ENCODE measurements around the gene LIPC.

The LIPC gene

DNA sequence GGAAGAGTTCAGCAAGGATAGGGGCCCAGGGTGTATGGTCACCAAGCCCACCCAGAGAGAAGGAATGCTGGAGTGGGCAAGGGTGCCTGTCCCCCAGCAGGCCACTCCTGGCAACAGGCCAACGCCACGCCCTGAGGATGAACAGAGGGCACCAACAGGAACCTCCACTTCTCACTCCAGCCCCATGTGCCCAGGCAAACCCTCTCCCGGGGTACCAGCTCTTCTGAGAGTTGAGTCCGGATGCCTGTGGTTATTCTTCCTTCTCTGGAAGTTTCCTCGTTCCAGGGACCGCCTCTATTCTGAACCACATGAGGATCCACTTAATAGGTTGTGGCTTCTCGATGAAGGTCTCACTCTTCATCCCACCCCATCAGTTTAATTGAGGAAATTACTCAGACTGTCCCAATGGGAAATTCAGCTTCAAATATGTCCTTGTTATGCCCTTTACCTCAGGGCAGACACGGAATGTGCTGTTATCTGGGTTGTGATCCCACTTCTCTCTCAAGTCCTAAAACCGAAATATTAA, 114.3 kb downstream of the LIPC start:
- TF ChIP-seq GATA2 (IDR thresholded peaks at IDR 0.05; ENCODE audit: low read depth, low read length): no peak
- no peak for TF ChIP-seq GATA3 (IDR thresholded peaks at IDR 0.05; ENCODE audit: low read depth, low read length)

DNA sequence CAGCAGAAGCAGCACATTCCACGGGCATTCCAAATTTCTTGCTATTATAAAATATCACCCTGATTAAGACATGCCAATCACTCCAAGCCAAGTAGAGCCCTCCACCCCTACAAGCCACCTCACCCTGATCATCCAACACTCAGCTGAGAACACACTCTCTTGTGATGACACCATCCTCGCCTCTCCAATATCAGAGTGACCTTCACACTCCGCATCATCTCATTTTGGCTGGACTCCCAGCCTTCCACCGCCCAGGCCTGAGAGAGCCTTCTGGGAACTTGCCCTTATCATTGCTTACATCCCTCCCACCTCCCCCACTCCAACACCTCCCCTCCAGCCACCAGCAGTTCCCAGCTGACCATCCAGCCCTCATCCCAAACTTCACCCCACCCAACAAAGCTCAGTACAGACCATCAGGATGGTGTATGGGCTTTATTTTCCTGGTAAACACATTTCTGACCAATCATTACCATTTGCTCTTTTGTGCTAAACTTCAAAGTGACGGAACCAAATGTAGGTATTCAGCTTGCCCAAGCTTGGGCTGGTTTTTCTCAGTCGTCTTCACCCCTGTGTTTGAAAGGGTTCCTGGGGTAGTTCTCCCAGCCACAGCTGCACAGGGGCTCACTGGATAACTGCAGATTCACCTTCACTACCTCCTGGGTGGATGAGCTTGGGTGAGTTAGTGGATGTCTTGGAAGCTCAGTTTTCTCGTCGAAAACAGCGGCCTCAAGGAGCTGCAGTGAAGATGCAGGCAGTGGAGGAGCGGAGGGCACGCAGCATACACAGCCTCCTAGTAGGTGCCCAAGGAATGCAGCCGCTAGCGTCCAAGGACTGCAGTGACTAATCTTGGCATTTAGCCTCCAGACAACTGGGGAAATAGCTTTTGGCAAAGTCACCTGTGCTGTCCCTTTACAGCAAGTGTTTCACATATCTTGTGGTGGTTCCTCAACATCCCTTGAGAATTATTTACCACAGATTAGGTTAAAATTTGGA, 115.1 kb downstream of the LIPC start:
- TF ChIP-seq GATA2 (IDR thresholded peaks at IDR 0.05; ENCODE audit: low read depth, low read length) (no peak), GATA3 (IDR thresholded peaks at IDR 0.05; ENCODE audit: low read depth, low read length) (no peak)

DNA sequence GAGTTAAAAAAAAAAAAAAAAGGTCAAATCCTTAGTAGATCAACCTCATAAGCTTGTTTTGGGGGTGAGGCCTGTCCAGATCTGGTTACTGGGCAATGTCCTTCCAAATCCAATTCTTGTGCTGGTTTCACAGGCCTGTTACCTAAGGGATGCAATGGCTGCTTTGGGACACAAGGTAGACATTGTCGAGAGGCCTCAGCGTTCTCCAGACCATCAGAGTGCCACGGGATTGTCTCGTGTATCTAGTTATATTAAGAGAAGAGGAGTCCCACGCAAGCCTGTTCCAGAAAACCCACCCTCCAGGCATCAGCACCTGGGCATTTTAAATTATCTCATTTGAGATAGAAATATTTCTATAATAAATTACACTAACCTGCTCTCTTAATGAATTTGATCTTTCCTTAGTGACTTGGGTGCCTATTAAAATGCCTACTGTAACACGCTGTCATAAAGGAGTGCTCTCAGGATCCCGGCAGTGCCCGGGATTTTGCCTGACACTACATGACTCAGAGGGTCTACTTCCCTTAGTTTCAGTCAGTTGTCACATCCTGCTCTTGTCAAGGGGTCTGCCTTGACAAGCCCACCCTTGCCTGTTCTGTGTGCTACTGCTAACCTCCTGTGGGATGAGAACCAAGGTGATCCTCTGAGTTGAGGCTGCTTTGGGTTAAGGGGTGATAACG, 116.0 kb downstream of the LIPC start:
- TF ChIP-seq GATA2 (IDR thresholded peaks at IDR 0.05; ENCODE audit: low read depth, low read length) (no peak), GATA3 (IDR thresholded peaks at IDR 0.05; ENCODE audit: low read depth, low read length) (no peak)

DNA sequence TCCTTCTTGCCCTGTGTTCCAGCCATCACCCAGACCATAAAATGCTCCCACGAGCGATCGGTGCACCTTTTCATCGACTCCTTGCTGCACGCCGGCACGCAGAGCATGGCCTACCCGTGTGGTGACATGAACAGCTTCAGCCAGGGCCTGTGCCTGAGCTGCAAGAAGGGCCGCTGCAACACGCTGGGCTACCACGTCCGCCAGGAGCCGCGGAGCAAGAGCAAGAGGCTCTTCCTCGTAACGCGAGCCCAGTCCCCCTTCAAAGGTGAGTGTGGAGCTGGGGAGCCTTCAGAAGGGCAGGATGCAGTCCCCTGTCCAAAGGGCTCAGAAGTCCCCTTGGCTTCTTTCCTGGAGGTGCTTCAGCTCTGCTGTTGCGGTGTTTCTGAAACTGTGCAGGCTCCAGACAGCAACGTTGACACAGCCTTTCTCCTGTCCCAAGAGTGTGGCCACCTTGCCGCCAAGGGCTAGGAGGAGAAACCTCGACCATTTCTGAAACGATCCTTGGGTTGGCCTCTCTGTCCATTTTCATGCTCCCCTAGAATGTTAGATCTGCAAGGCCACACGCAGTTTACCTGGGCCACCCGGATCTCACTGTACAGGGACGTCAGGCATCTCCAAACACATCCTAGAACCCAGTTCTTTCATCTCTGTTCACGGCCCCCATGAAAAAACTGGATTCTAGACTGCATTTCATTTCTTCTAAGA, 116.7 kb downstream of the LIPC start:
- no peak for TF ChIP-seq GATA2 (IDR thresholded peaks at IDR 0.05; ENCODE audit: low read depth, low read length)
- no peak for TF ChIP-seq GATA3 (IDR thresholded peaks at IDR 0.05; ENCODE audit: low read depth, low read length)

DNA sequence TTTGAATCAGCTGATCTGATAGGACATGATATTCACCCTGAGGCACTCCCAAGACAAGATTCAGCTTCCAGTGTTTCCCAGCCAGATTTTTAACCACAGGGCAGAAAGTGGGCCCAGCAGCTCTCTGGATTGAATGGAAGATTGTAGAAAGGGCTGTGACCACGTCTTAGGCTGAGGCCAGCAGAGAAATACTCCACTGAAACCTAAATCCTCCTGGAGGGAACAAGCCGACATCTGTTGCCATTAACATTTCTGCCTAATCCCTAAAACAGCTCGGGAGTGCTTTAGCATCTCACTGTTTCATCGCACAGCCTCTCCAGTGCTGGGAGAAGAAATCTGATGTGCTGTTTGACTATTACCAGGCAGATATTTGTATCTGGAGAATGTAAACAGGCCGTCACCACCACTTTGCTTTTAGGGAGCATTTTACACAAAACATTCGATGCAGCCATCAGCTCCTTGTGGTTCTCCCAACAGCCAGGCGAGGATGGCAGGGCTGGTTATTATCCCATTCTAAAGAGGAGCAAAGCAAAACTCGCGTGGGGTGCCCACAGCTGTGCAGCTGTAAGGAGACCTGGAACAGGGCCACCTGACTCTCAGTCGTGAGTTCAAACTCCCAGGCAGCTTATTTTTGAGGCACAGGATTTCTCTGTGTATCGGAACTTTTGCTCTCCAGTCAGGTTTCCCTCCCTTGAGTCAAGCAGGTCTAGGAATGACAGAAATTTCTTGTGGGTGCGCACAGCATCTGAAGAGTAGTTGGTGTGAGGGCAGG, 117.4 kb downstream of the LIPC start:
- TF ChIP-seq GATA3 (IDR thresholded peaks at IDR 0.05; ENCODE audit: low read depth, low read length): no peak; the same call in 1 of the 2 replicates
- TF ChIP-seq GATA2 (IDR thresholded peaks at IDR 0.05; ENCODE audit: low read depth, low read length): peak; percentile 49; the same call in 1 of the 2 replicates

DNA sequence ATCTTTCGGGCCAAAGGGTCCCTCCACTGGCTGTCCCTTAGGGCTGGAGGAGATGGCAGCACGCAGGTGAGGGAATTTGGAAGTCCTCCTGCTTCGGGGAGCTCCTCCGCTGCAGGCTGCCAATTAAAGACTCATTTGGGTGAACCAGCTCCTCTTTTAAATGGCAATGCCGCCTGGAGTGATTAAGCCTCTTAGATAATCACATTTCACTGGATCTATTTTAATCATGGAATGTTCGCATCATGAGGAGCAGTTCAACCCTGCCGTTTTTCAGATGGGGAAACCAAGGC, 117.9 kb downstream of the LIPC start:
- no peak for TF ChIP-seq GATA3 (IDR thresholded peaks at IDR 0.05; ENCODE audit: low read depth, low read length)
- no peak for TF ChIP-seq GATA2 (IDR thresholded peaks at IDR 0.05; ENCODE audit: low read depth, low read length)

DNA sequence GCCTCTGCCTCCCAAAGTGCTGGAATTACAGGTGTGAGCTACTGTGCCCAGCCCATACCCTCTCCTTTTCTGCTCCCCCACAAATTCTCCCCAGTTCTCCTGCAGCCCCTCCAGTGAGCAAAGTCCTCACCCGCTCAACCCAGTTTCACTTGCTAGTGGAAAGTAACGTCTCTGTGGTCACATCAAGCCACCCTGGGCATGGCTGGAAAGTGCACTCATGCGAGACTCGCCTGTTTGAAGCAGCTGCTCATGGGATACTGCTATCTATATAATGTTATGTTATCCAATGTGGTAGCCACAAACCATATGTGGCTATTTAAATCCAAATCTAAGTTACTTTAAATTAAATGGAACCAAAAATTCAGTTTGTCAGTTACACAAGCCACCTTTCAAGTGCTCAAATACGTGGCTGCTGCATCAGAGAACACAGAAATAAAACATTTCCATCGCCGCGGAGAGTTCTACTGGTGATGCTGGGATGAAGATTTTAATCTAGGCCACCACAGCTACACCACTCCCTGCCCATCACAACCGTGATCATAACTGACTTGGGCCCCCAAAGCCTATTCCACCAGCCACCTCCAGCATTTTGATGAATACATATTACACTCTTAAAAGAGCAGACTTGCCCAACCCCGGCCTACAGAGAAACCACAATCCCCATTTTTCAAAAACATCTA, 119.4 kb downstream of the LIPC start:
- TF ChIP-seq GATA3 (IDR thresholded peaks at IDR 0.05; ENCODE audit: low read depth, low read length) (no peak), GATA2 (IDR thresholded peaks at IDR 0.05; ENCODE audit: low read depth, low read length) (no peak)

DNA sequence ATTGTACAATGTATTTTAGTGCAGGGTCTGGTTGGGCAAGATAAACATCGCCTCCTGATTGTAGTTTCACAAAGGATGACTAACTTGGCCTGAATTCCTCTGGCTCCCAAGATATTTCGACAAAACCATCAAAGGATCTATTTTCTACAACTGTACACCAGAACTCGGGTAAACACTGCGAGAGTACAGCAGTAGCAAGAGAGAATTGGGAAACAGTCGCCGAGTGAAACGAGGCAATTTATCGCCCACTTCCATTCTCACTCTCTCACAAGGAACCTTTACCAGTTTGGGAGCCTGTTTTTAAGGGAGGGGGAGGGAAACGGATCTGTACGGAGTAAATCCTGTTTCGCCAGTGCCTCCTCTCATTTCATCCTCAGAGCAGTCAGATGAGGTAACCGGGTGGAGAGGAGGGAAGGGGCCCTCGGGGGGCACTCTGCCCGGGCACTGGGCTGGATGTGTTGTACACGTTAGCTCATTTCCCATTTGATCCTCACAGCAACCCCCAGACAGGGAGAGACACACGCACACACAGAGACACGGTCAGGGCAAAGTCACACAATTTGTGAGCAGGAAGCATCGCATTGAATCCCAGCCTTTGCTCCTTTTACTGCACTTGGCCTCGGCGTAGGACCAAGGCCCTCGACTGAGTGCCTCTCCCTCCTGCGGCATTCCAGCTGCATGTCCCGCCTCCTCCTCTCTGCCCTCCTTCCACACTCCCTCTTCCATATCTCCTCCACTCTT, 120.1 kb downstream of the LIPC start:
- TF ChIP-seq GATA2 (IDR thresholded peaks at IDR 0.05; ENCODE audit: low read depth, low read length) (no peak), GATA3 (IDR thresholded peaks at IDR 0.05; ENCODE audit: low read depth, low read length) (no peak)

DNA sequence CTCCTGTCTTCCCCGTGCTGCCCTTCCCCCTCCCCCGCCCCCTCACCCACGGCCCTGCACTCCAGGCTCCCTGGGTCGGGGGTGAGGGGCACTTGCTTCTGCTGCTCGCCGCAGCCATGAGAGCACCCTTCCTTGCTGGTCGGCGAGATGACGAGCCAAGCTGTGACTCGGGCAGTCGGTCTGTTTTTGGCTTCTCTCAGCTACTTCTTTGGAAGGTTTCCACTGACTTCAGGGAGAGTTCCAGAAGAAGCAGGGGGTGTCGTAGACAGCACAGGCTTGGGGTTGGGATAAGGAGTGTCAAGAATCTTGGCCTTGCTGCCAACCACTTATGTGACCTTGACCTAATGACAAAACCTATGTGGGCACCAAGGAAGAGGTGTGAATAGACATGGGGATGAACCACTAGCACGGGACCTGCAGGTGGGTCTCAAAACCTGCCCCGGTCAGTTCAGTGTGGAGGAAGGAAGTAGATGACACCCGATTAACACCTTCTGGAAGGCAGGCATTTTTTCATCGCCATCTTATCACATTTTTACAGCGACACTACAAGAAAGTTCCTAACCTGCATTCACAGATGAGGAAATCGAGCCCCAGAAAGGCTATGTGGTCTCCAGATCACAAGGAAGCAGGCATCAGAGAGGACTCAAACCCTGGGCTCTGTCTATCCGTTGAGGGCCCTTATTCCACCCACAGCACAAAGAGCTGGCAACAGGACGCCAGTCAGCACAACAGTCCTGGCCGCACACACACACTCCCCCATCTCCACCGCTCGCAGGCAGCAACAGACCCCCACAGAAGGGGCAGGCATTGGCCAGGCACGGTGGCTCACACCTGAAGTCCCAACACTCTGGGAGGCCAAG, 120.9 kb downstream of the LIPC start:
- TF ChIP-seq GATA2 (IDR thresholded peaks at IDR 0.05; ENCODE audit: low read depth, low read length) (no peak), GATA3 (IDR thresholded peaks at IDR 0.05; ENCODE audit: low read depth, low read length) (no peak)

DNA sequence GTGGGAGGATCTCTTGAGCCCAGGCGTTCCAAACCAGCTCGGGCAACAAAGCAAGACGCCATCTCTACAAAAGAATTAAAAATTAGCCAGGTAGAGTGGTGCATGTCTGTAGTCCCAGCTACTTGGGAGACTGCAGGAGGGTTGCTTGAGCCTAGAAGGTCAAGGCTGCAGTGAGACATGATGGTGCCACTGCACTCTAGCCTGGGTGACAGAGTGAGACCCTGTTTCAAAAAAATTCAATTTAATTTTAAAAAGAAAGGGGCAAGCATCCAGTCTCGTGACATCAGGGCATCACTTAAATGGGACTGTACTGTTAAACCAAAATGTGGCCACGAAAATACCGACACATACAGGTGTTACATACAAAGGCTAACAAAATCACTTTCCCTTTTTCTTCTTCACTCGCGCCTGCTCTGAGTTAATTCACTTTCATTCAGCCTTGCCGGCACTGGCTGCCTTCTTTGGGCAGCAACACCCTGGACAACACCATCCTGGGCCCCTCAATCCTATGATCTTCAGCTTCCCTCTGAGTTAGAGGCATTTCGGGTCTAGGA, 121.7 kb downstream of the LIPC start:
- no peak for TF ChIP-seq GATA2 (IDR thresholded peaks at IDR 0.05; ENCODE audit: low read depth, low read length)
- no peak for TF ChIP-seq GATA3 (IDR thresholded peaks at IDR 0.05; ENCODE audit: low read depth, low read length)

DNA sequence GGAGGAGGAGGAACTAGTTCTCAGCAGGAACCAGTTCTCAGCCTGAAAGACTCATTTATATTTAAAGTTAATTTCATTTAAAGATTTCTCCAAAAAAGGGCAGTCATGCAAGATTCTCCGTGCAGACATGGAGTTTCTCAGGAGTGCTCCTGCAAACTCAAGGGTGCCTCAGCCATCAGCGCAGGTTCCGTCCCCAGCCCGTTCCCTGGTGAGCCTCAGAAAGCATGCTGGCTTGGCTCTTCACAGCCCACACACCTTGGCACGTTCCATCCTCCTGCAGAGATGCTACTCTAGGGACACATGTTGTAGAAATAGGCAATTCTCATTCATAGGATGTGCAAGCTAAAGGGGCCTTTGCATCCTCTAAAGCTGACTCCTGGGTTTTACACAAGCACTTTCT, 123.0 kb downstream of the LIPC start:
- TF ChIP-seq GATA3 (IDR thresholded peaks at IDR 0.05; ENCODE audit: low read depth, low read length): no peak
- no peak for TF ChIP-seq GATA2 (IDR thresholded peaks at IDR 0.05; ENCODE audit: low read depth, low read length)
